HFFc6 (cell line): ENCODE data around the gene C21orf58. TPM values are rescaled to one million over a fixed set of nuclear protein-coding genes. Genes with fewer than 3 reads are reported as not detected.

Experiments used
- DNase-seq: peaks from one replicate; pipeline ENCODE4 v3.0.0-alpha.2; 2018
- H3K27ac Mint-ChIP-seq: 2 replicates; pipeline ENCODE4 v1.8.0; 2020; ENCODE audit warnings: mild to moderate bottlenecking, mixed read lengths
- H3K27me3 Mint-ChIP-seq: 2 replicates; pipeline ENCODE4 v1.8.0; 2021; ENCODE audit warnings: mild to moderate bottlenecking, moderate library complexity, mixed read lengths; ENCODE audit not compliant: insufficient read depth
- H3K36me3 Mint-ChIP-seq: 2 replicates; pipeline ENCODE4 v1.8.0; 2021; ENCODE audit warnings: low read depth, mixed read lengths
- H3K4me1 Mint-ChIP-seq: 2 replicates; pipeline ENCODE4 v1.8.0; 2020; ENCODE audit warnings: low read depth, mixed read lengths
- H3K4me3 Mint-ChIP-seq: 2 replicates; pipeline ENCODE4 v1.8.0; 2020; ENCODE audit warnings: mild to moderate bottlenecking, moderate library complexity, mixed read lengths
- H3K9me3 Mint-ChIP-seq: 2 replicates; pipeline ENCODE4 v1.8.0; 2020; ENCODE audit warnings: mild to moderate bottlenecking, mixed read lengths
- total RNA-seq, 6 experiments: library from RNA; stranded (reverse); fragmentation: NEBNext Ultra II Directional; extraction: Animal tissue kit (Norgen Biotek cat#: 25700); gene quantifications; 2 replicates in 1 of 6; 3 replicates in 5 of 6; pipeline ENCODE4 v1.2.3, GENCODE V29; 2021
- TF ChIP-seq, protein P1 (sequence below): fragments of 200-600 bp; sonication (generic); IDR thresholded peaks from 2 replicates; pipeline ENCODE4 v1.5.0; 2021; ENCODE audit warnings: antibody characterized with exemption, mild to moderate bottlenecking

Gene C21orf58
- total RNA-seq, 6 experiments from 2014 or later: 5.2 to 7.7 (median 7.1) TPM

DNA sequence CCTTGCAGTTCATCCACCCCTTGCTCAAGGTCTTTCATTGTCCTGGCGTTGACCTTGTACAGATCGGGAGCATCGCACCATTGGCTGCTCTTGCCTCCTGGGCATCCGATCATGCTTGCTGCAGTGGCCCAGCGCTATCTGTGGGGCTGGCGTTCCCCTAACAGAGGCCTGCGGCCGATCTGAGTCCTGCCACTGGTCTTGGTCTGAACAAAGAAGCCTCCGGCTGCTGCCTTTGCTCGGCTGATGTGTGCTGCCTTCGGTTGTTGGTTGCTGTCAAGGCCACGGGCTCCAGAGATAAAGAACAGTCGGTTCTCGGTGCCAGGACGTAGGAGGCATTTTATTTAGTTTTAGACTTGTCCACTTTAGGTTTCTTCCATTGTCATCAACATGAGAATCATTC, 39.3 kb upstream of the C21orf58 start:
- Mint-ChIP-seq H3K27ac (no peak overlapping the region), H3K36me3 (peaks cover 34% of the 10 kb centered on the region)

DNA sequence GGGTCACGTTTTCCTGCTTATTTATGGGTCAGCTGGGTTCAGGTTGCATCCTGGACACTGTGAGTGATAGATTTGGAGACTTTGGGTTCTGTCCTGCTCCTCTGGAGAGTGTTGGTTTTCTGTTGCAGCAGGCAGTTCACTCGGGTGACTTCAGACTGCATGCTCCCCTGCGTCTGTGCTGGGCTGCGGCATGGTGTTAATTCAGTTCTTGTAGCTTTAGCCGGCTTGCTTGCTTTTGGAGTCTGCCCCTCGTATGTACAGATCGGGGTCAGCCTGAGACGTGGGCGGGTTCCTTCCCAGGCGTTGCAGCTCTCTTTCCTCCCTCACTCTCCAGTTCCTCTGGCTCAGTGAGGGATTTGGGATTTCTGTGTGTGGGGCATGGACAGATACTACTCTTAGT, 38.3 kb upstream of the C21orf58 start:
- Mint-ChIP-seq H3K4me1 (no peaks in the 10 kb centered on the region), H3K36me3 (peaks cover 36% of the 10 kb centered on the region), H3K9me3 (no peaks in the 10 kb centered on the region), H3K4me3 (no peak overlapping the region), H3K27me3 (no peaks in the 10 kb centered on the region), H3K27ac (no peak overlapping the region)
- no peak for DNase-seq
- TF ChIP-seq, protein P1, sequence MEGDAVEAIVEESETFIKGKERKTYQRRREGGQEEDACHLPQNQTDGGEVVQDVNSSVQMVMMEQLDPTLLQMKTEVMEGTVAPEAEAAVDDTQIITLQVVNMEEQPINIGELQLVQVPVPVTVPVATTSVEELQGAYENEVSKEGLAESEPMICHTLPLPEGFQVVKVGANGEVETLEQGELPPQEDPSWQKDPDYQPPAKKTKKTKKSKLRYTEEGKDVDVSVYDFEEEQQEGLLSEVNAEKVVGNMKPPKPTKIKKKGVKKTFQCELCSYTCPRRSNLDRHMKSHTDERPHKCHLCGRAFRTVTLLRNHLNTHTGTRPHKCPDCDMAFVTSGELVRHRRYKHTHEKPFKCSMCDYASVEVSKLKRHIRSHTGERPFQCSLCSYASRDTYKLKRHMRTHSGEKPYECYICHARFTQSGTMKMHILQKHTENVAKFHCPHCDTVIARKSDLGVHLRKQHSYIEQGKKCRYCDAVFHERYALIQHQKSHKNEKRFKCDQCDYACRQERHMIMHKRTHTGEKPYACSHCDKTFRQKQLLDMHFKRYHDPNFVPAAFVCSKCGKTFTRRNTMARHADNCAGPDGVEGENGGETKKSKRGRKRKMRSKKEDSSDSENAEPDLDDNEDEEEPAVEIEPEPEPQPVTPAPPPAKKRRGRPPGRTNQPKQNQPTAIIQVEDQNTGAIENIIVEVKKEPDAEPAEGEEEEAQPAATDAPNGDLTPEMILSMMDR: no peak

More for the DNA sequence above, 39.3 kb upstream of the C21orf58 start:
- DNase-seq: no peak
- TF ChIP-seq, protein P1: no peak
- no peak overlapping the region for H3K4me3 Mint-ChIP-seq
- H3K27me3 Mint-ChIP-seq: no peaks in the 10 kb centered on the region
- H3K4me1 Mint-ChIP-seq: no peaks in the 10 kb centered on the region
- no peaks in the 10 kb centered on the region for H3K9me3 Mint-ChIP-seq

DNA sequence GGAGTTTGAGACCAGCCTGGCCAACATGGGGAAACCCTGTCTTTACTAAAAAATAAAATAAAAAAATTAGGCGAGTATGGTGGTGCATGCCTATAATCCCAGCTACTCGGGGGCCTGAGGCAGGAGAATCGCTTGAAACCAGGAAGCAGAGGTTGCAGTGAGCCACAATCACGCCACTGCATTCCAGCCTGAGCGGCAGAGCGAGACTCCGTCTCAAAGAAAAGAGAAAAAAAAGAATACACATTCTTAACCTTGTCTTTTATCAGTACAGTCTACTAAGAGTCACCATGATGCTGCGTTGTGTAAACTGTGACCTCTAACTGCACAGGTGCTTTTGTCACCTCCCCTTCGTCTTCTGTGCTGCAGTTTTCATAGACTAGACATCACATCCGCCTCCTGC, 37.5 kb upstream of the C21orf58 start:
- Mint-ChIP-seq H3K36me3 (peaks cover 30% of the 10 kb centered on the region), H3K4me1 (no peaks in the 10 kb centered on the region), H3K27ac (no peak overlapping the region), H3K9me3 (no peaks in the 10 kb centered on the region), H3K4me3 (no peak overlapping the region), H3K27me3 (no peaks in the 10 kb centered on the region)
- DNase-seq: no peak
- TF ChIP-seq, protein P1: no peak

DNA sequence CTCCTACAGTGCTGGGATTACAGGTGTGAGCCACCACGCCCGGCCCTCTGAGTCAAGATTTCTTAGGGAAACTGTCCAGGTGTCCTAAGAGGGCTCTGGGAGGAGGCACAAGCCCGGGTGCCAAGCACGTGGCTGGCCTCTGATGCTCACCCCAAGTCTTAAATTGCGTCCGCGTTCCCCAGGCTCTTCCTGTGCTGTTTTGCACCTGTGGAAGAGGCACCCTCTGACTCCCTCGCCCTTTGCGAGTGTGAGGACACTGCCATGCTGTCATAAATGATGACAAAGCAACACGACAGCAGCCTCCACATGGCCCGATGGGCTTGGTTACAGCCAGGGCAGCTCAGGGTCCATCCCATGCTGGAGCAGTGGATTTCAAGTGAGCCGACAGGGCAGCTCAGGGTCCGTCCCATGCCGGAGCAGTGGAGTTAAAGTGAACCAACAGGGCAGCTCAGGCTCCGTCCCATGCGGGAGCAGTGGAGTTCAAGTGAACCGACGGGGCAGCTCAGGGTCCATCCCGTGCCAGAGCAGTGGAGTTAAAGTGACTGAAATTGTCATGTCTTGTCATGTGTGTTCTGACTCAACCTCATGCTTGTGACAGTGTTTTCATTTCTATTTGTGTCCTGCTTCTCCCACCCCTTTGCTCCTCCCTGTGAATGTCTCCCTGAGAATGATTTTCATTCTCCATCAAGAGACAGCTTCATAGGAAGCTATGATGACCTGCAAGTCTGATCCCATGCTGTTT, 34.2 kb upstream of the C21orf58 start:
- DNase-seq: no peak
- peaks cover 25% of the 10 kb centered on the region; the same call in 1 of the 2 replicates for H3K36me3 Mint-ChIP-seq
- no peak overlapping the region for H3K27ac Mint-ChIP-seq
- TF ChIP-seq, protein P1: no peak
- H3K4me3 Mint-ChIP-seq: no peak overlapping the region
- H3K27me3 Mint-ChIP-seq: no peaks in the 10 kb centered on the region
- no peaks in the 10 kb centered on the region for H3K9me3 Mint-ChIP-seq
- no peaks in the 10 kb centered on the region for H3K4me1 Mint-ChIP-seq

DNA sequence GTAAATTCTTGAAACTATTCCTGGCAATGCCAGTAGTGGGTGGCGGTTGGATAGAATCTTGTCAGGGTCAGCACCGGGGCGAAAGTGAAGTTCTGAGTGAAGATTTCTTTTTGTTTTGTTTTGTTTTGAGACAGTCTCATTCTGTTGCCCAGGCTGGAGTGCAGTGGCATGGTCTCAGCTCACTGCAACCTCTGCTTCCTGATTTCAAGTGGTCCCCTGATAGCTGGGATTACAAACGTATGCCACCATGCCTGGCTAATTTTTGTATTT, 33.6 kb upstream of the C21orf58 start:
- no peaks in the 10 kb centered on the region for H3K27me3 Mint-ChIP-seq
- H3K27ac Mint-ChIP-seq: no peak overlapping the region
- DNase-seq: no peak
- TF ChIP-seq, protein P1: no peak
- H3K4me3 Mint-ChIP-seq: no peak overlapping the region
- no peaks in the 10 kb centered on the region for H3K9me3 Mint-ChIP-seq
- peaks cover 25% of the 10 kb centered on the region; the same call in 1 of the 2 replicates for H3K36me3 Mint-ChIP-seq
- no peaks in the 10 kb centered on the region for H3K4me1 Mint-ChIP-seq
